Transverse colon (tissue), 4 donors: ENCODE measurements around the gene ANKRD11. TPM values are rescaled to one million over a fixed set of nuclear protein-coding genes. Genes with fewer than 3 reads are reported as not detected.

Experiments used
- DNase-seq: peaks from one replicate; pipeline ENCODE4 v3.0.0-alpha.2; 2019
- H3K27ac ChIP-seq, 4 donors: fragments of 200-600 bp; sonication (generic); 2 replicates each; pipeline ENCODE4 v1.5.1; 2016 to 2018; ENCODE audit warnings: inconsistent platforms in 4 of 4
- H3K27me3 ChIP-seq: fragments of 200-600 bp; sonication (generic); 2 replicates; pipeline ENCODE4 v1.5.1; 2017; ENCODE audit warnings: inconsistent platforms
- H3K36me3 ChIP-seq, 4 donors: fragments of 200-600 bp; sonication (generic); 2 replicates each; pipeline ENCODE4 v1.5.1; 2017 to 2019; ENCODE audit warnings: inconsistent platforms in 4 of 4
- H3K4me1 ChIP-seq, 4 donors: fragments of 200-600 bp; sonication (generic); 2 replicates each; pipeline ENCODE4 v1.5.1; 2017 to 2020; ENCODE audit warnings: inconsistent platforms in 4 of 4
- H3K4me3 ChIP-seq, 4 donors: fragments of 200-600 bp; sonication (generic); 1 replicate in 1 of 4; 2 replicates in 3 of 4; pipeline versions ENCODE4 v1.5.1 to v1.6.1; 2017 to 2019; ENCODE audit warnings: inconsistent platforms in 4 of 4
- H3K9me3 ChIP-seq, 2 donors: fragments of 200-600 bp; sonication (generic); 2 replicates each; pipeline ENCODE4 v1.5.1; 2017 to 2019; ENCODE audit warnings: inconsistent platforms in 2 of 2
- EP300 ChIP-seq: sonication (generic); formaldehyde crosslinking; IDR thresholded peaks from one replicate; pipeline ENCODE4 v1.6.1; 2017; ENCODE audit warnings: antibody characterized with exemption, low read depth
- POLR2A ChIP-seq: fragments of 450-650 bp; IDR thresholded peaks from one replicate; pipeline ENCODE4 v1.6.1; 2016; ENCODE audit warnings: antibody characterized with exemption, mild to moderate bottlenecking, moderate library complexity
- POLR2AphosphoS5 ChIP-seq, 3 donors: sonication (generic); formaldehyde crosslinking; IDR thresholded peaks; one replicate each; pipeline ENCODE4 v1.6.1; 2016; ENCODE audit warnings: antibody characterized with exemption in 3 of 3
- WGBS, 2 donors: methylation state at CpG; one replicate each; pipeline ENCODE4 v1.1.5; 2018; ENCODE audit warnings: low coverage in 1 of 2; 5-methylcytosine and 5-hydroxymethylcytosine counted together
- in situ Hi-C, 4 donors: fragments of 200-750 bp; cut with MboI; loops; one replicate each; pipeline versions ENCODE4 v1.15.0 to v1.15.1; 2017; ENCODE audit warnings: low sequenced_read_pairs in 3 of 4, low pct_ligation_motif_present in 1 of 4, low pct_unique_long_range_greater_than_20kb in 1 of 4
- intact Hi-C: fragments of 100-400 bp; cut with DNase I; formaldehyde crosslinking; loops from one replicate; pipeline ENCODE4 v1.15.1; 2023; ENCODE audit warnings: low total_unique reads
- total RNA-seq, 4 donors: library from RNA; depleted of rRNA; stranded (reverse); fragments of >200 nt; gene quantifications; one replicate each; pipeline ENCODE4 v1.1.0, GENCODE V29; 2016
- TF ChIP-seq, protein P1 (sequence below), 5 experiments: fragments of 200-600 bp in 3 of 5; fragments of 450-650 bp in 2 of 5; sonication (generic) in 3 of 5; IDR thresholded peaks; 1 replicate in 2 of 5; 2 replicates in 3 of 5; pipeline ENCODE4 v1.5.1; 2016 to 2017; ENCODE audit warnings: antibody characterized with exemption in 5 of 5, inconsistent platforms in 3 of 5, mild to moderate bottlenecking in 2 of 5, moderate library complexity in 1 of 5

The ANKRD11 gene
- total RNA-seq, 4 donors from 2014 or later, result 109 to 281 (median 142) TPM

DNA sequence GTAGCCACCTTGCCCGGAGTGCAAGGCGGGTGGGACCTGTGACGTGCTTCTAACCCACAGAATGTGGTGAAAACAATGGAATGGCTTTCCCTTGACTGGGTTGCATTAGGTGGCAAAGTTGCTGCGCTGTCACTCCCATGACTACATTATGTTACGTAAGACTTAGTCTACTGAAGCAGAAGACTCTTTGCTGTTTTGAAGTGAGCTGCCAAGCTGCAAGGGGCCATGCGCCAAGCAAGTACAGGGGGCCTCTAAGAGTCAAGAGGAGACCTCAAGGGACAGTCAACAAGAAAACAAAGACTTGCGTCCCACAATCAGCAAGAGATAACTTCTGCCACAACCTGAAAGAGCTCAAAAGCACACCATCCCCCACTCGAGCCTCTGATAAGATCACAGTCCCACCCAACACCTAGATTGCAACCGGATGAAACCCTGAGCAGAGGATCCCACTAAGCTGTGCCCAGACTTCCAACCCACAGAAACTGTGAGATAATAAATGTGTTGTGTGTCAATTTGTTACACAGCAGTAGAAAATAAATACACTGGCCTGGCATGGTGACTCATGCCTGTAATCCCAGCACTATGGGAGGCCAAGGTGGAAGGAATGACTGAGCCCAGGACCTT is 16.5 kb downstream of the ANKRD11 start:
- intact Hi-C loops, result no loop called here
- no peak for TF ChIP-seq POLR2AphosphoS5 (IDR thresholded peaks at IDR 0.05)
- no peak for TF ChIP-seq POLR2A
- TF ChIP-seq, protein P1, sequence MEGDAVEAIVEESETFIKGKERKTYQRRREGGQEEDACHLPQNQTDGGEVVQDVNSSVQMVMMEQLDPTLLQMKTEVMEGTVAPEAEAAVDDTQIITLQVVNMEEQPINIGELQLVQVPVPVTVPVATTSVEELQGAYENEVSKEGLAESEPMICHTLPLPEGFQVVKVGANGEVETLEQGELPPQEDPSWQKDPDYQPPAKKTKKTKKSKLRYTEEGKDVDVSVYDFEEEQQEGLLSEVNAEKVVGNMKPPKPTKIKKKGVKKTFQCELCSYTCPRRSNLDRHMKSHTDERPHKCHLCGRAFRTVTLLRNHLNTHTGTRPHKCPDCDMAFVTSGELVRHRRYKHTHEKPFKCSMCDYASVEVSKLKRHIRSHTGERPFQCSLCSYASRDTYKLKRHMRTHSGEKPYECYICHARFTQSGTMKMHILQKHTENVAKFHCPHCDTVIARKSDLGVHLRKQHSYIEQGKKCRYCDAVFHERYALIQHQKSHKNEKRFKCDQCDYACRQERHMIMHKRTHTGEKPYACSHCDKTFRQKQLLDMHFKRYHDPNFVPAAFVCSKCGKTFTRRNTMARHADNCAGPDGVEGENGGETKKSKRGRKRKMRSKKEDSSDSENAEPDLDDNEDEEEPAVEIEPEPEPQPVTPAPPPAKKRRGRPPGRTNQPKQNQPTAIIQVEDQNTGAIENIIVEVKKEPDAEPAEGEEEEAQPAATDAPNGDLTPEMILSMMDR (IDR thresholded peaks at IDR 0.05), result no peak
- TF ChIP-seq EP300, result no peak
- H3K4me3 ChIP-seq, result no peak overlapping the region
- no peak for DNase-seq
- H3K36me3 ChIP-seq, result no peaks in the 10 kb centered on the region
- peaks cover 27 to 86% (median 66%) of the 10 kb centered on the region in 4 donors for H3K4me1 ChIP-seq
- WGBS, 2 donors, result 73 to 88% methylated on average over 2 to 9 of the region's 9 CpGs
- H3K27me3 ChIP-seq, result no peaks in the 10 kb centered on the region
- H3K27ac ChIP-seq, result no peak overlapping the region
- no peaks in the 10 kb centered on the region for H3K9me3 ChIP-seq
- in situ Hi-C loops, result no loop called here

GRCh38 chr16:89473136-89473712 is 17.1 kb downstream of the ANKRD11 start:
- TF ChIP-seq POLR2AphosphoS5 (IDR thresholded peaks at IDR 0.05) (no peak), EP300 (no peak), POLR2A (no peak)
- TF ChIP-seq, protein P1 (IDR thresholded peaks at IDR 0.05), result no peak
- in situ Hi-C loops (no loop called here), intact Hi-C loops (no loop called here)

GRCh38 chr16:89472711-89473075 is 17.7 kb downstream of the ANKRD11 start:
- H3K27me3 ChIP-seq, result no peaks in the 10 kb centered on the region
- H3K27ac ChIP-seq, result no peak overlapping the region
- no peak for DNase-seq
- 55 to 69% methylated on average over 1 to 2 of the region's 2 CpGs for WGBS, 2 donors
- no peaks in the 10 kb centered on the region for H3K36me3 ChIP-seq
- TF ChIP-seq EP300 (no peak), POLR2AphosphoS5 (IDR thresholded peaks at IDR 0.05) (no peak), POLR2A (no peak)
- TF ChIP-seq, protein P1 (IDR thresholded peaks at IDR 0.05), result no peak
- in situ Hi-C loops (no loop called here), intact Hi-C loops (no loop called here)
- H3K4me1 ChIP-seq, result peaks cover 22 to 86% (median 69%) of the 10 kb centered on the region in 4 donors
- H3K9me3 ChIP-seq, result no peaks in the 10 kb centered on the region
- H3K4me3 ChIP-seq, result no peak overlapping the region

More at GRCh38 chr16:89473136-89473712, 17.1 kb downstream of the ANKRD11 start:
- peaks cover 22 to 86% (median 69%) of the 10 kb centered on the region in 4 donors for H3K4me1 ChIP-seq
- no peaks in the 10 kb centered on the region for H3K9me3 ChIP-seq
- H3K27ac ChIP-seq, result no peak overlapping the region
- WGBS, 2 donors, result 94% methylated on average over 7 of the region's 7 CpGs; no CpG with 5 or more reads in 1 of the 2 donors
- no peaks in the 10 kb centered on the region for H3K27me3 ChIP-seq
- H3K4me3 ChIP-seq, result no peak overlapping the region
- DNase-seq, result no peak
- H3K36me3 ChIP-seq, result no peaks in the 10 kb centered on the region

DNA sequence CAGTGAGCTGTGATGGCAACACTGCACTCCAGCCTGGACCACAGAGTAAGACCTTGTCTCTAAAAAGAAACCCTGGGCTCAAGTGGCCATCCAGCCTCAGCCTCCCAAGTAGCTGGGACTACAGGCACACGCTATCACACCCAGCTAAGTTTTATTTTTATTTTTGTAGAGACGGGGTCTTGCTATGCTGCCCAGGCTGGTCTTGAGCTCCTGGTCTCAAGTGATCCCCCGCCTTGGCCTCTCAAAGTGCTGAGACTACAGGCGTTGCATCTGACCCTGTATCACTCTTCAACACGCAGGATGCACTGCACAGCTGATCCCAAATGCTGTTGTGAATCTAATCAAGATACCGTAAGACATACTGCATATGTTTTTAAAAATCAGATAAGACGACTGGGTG is 23.0 kb downstream of the ANKRD11 start:
- intact Hi-C loops (no loop called here), in situ Hi-C loops (no loop called here)
- TF ChIP-seq, protein P1 (IDR thresholded peaks at IDR 0.05), result no peak
- no peak for TF ChIP-seq EP300
- no peak for TF ChIP-seq POLR2A
- TF ChIP-seq POLR2AphosphoS5 (IDR thresholded peaks at IDR 0.05), result no peak
- no peak overlapping the region for H3K27ac ChIP-seq
- WGBS, 2 donors, result 86 to 100% methylated on average over 1 to 7 of the region's 7 CpGs
- H3K9me3 ChIP-seq, result no peaks in the 10 kb centered on the region
- H3K27me3 ChIP-seq, result no peaks in the 10 kb centered on the region
- no peak for DNase-seq
- H3K36me3 ChIP-seq, result no peaks in the 10 kb centered on the region
- peaks cover 9 to 66% (median 48%) of the 10 kb centered on the region in 4 donors for H3K4me1 ChIP-seq
- no peak overlapping the region for H3K4me3 ChIP-seq
